ENCODE data around the gene FAM222A. TPM values are rescaled to one million over a fixed set of nuclear protein-coding genes. Genes with fewer than 3 reads are reported as not detected.

FAM222A gene
- total RNA-seq, 4 donors from 2014 or later: 0.54 to 3.7 (median 0.92) TPM

- H3K4me1 ChIP-seq: peaks cover 0 to 45% (median 7%) of the 10 kb centered on the region in 3 donors
- no peak for TF ChIP-seq POLR2A (IDR thresholded peaks at IDR 0.05)
- TF ChIP-seq CTCF (IDR thresholded peaks at IDR 0.05): no peak
- TF ChIP-seq EP300 (IDR thresholded peaks at IDR 0.05): no peak
- TF ChIP-seq POLR2AphosphoS5 (IDR thresholded peaks at IDR 0.05): no peak
- H3K27ac ChIP-seq: peak overlapping the region in 3 of 4 donors; percentile 20 to 66 (median 54)
- ATAC-seq: no peak
- WGBS, 2 donors (ENCODE audit: low coverage in 1 of 2): 80% methylated on average over 1 of the region's 18 CpGs; no CpG with 5 or more reads in 1 of the 2 donors
- no peaks in the 10 kb centered on the region for H3K27me3 ChIP-seq
- no peaks in the 10 kb centered on the region for H3K9me3 ChIP-seq
- no peaks in the 10 kb centered on the region for H3K36me3 ChIP-seq
- H3K4me3 ChIP-seq: no peak overlapping the region
Measured at GRCh38 chr12:109727039-109727723, 13.6 kb downstream of the FAM222A start.

GRCh38 chr12:109727746-109728726 lies 14.4 kb downstream of the FAM222A start:
- Histone ChIP-seq H3K9me3 (no peaks in the 10 kb centered on the region), H3K4me3 (no peak overlapping the region), H3K27me3 (no peaks in the 10 kb centered on the region), H3K27ac (peak overlapping the region in 2 of 4 donors; percentile 12 to 36), H3K4me1 (peaks cover 0 to 37% (median 5%) of the 10 kb centered on the region in 3 donors), H3K36me3 (no peaks in the 10 kb centered on the region)
- WGBS, 2 donors (ENCODE audit: low coverage in 1 of 2): 58 to 75% methylated on average over 2 to 11 of the region's 14 CpGs
- no peak for ATAC-seq
- TF ChIP-seq POLR2A (IDR thresholded peaks at IDR 0.05): no peak
- no peak for TF ChIP-seq CTCF (IDR thresholded peaks at IDR 0.05)
- no peak for TF ChIP-seq EP300 (IDR thresholded peaks at IDR 0.05)
- TF ChIP-seq POLR2AphosphoS5 (IDR thresholded peaks at IDR 0.05): no peak

- Histone ChIP-seq H3K36me3 (no peaks in the 10 kb centered on the region), H3K27ac (no peak overlapping the region), H3K4me1 (peaks cover 0 to 28% (median 0%) of the 10 kb centered on the region in 3 donors), H3K27me3 (peaks cover 6% of the 10 kb centered on the region), H3K4me3 (no peak overlapping the region), H3K9me3 (no peaks in the 10 kb centered on the region)
- WGBS, 2 donors (ENCODE audit: low coverage in 1 of 2): 55% methylated on average over 1 of the region's 1 CpG; no CpG with 5 or more reads in 1 of the 2 donors
- no peak for ATAC-seq
- no peak for TF ChIP-seq CTCF (IDR thresholded peaks at IDR 0.05)
- no peak for TF ChIP-seq POLR2A (IDR thresholded peaks at IDR 0.05)
- no peak for TF ChIP-seq POLR2AphosphoS5 (IDR thresholded peaks at IDR 0.05)
- no peak for TF ChIP-seq EP300 (IDR thresholded peaks at IDR 0.05)
Measured at GRCh38 chr12:109728921-109729320, 15.3 kb downstream of the FAM222A start.

GRCh38 chr12:109729371-109729781 lies 15.8 kb downstream of the FAM222A start:
- H3K27me3 ChIP-seq: peaks cover 9% of the 10 kb centered on the region
- no peak for ATAC-seq
- H3K4me1 ChIP-seq: peaks cover 0 to 24% (median 0%) of the 10 kb centered on the region in 3 donors
- TF ChIP-seq POLR2A (IDR thresholded peaks at IDR 0.05) (no peak), CTCF (IDR thresholded peaks at IDR 0.05) (no peak), POLR2AphosphoS5 (IDR thresholded peaks at IDR 0.05) (no peak), EP300 (IDR thresholded peaks at IDR 0.05) (no peak)
- H3K9me3 ChIP-seq: no peaks in the 10 kb centered on the region
- H3K27ac ChIP-seq: no peak overlapping the region
- H3K4me3 ChIP-seq: no peak overlapping the region
- WGBS, 2 donors (ENCODE audit: low coverage in 1 of 2): 97% methylated on average over 11 of the region's 18 CpGs; no CpG with 5 or more reads in 1 of the 2 donors
- H3K36me3 ChIP-seq: no peaks in the 10 kb centered on the region

All from gastroesophageal sphincter (tissue), 4 donors.